NT2/D1 (cell line): ENCODE data around the gene FBXL14.
"Not testable (repeated sequence)": the region's sequence is repeated elsewhere in the genome, so short reads cannot be mapped to it uniquely, and the experiment has no call there.

Source experiments
- SUZ12 ChIP-seq: IDR thresholded peaks from 2 replicates; pipeline ENCODE4 v1.6.1; 2011; ENCODE audit not compliant: insufficient read length, insufficient read depth; ENCODE audit errors: extremely low read depth
- YY1 ChIP-seq: IDR thresholded peaks from 2 replicates; pipeline ENCODE4 v1.6.1; 2011; ENCODE audit not compliant: insufficient read length, insufficient read depth
- ZNF274 ChIP-seq: IDR thresholded peaks from 2 replicates; pipeline ENCODE4 v1.6.1; 2011; ENCODE audit warnings: mild to moderate bottlenecking, low read depth, low read length

DNA sequence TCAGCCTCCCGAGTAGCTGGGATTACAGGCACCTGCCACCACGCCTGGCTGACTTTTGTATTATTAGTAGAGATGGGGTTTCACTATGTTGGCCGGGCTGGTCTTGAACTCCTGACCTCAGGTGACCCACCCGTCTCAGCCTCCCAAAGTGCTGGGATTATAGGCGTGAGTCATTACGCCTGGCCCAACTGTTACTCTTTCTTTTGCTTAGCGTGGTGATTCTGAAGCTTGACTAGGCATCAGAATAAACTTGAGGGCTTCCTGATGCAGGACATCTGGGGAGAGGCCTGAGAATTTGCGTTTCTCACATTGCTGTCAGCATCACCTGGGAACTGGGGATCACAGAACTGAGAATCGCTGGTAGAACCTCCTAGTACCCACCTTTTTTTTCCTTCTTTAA is 8.3 kb upstream of the FBXL14 start:
- TF ChIP-seq ZNF274, YY1, SUZ12: not testable (repeated sequence)
